NCI-H1436 (cell line): ENCODE data around the gene ZKSCAN3.
A peak's percentile ranks its signal among the peaks of the same experiment; 100 is the strongest.
"Not testable (repeated sequence)": the region's sequence is repeated elsewhere in the genome, so short reads cannot be mapped to it uniquely, and the experiment has no call there.

Experiments
- DNase-seq: peaks from one replicate; lab custom pipeline; 2025; lab: John Stamatoyannopoulos, UW

The ZKSCAN3 gene

DNA sequence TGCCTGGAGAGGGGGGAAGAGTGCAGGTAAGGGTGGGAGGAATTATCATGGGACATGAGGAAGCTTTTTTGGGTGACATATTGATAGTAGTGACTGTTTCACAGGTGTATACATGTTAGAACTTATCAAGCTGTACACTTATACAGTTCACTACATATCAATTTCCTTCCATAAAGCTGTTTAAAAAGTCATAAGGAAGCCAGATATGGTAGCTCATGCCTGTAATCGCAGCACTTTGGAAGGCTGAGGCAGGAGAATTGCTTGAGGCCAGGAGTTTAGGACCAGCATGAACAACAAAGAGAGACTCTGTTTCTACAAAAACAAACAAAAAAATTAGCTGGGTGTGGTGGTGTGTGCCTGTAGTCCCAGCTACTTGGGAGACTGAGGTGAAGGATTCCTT is 28.1 kb downstream of the ZKSCAN3 start:
- no peak for DNase-seq

DNA sequence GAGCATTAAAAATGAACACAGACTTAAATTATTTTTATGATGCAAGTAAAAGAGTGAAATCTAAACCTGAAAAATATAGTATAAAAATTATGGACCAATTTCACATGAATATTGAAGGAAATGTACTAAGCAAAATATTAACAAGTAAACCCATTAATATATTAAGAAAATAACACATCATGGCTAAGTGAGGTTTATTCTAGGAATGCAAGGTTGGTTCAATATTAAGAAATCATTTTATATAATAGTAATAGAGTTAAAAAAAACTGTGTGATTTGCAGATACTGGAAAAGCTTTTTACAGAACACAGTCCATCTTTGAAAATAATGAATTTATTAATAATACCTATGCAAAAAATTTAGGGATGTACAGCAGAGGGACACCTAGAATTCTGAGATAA is 28.9 kb downstream of the ZKSCAN3 start:
- no peak for DNase-seq

DNA sequence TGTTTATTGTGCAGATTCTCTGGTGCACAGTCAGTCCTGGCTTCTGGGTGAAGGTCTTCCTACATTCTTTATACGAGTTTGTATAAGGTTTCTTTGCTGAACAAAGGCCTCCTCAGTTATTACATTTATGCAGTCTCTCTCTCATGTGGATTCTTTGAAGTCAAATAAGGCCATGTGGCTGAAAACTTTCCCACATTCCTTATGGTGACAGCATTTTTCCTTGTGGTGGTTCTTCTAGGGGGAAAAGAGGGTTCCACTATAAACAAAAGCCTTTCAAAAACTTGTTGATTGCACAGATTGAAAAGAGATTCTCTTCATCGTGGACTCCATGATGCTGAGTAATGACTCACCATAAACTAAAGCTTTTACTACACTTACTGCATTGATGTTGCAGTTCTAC is 30.6 kb downstream of the ZKSCAN3 start:
- DNase-seq = no peak

DNA sequence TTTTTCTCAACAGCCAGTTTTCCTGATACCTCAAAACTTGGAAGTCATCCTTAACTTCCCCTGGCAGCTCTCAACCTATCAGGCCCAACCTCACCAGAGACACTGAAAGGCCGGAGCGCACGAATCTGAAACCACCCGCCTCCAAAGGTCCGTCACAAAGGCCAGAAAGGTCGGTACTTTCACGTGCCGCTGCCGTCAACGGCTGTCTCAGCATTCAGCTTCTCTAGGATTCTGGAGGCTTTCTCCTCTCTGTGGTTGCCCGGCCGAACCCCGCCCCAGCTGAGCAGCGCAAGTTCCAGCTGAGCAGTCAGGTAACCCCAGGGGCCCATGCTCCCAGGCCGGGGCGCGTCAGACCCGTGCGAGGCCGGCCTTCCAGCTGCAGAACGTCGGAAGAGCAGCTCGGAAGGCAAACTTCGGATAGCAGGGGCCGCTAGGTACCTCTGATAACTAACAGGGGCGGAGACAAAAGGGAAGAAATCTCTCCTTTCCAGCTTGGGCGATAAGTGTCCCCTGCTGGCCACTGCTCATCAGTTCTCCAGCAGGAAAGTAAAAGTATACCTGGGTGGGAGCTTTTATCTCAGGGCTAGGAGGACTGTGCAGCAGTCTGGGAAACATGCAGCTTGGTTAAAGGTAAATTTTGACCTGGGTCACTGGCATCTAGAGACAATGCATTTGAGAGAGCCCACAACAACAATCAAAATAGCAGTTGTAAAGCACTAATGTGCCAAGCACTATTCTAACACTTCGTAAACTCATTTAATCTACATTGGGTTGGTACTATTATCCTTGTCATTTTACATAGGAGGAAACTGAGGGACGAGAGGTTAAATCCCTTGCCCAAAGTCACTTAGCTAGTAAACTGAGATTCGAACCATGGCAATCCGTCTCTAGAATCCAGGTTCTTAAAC is 33.7 kb downstream of the ZKSCAN3 start:
- DNase-seq = peak; percentile 41

- DNase-seq = no peak
Measured at GRCh38 chr6:28384143-28384533, 34.4 kb downstream of the ZKSCAN3 start.

GRCh38 chr6:28390688-28391087 is 40.9 kb downstream of the ZKSCAN3 start:
- no peak for DNase-seq

- DNase-seq = no peak
Measured at GRCh38 chr6:28393912-28394662, 44.3 kb downstream of the ZKSCAN3 start.

GRCh38 chr6:28395918-28396317 is 46.2 kb downstream of the ZKSCAN3 start:
- no peak for DNase-seq

GRCh38 chr6:28399350-28400121 is 49.8 kb downstream of the ZKSCAN3 start, which contains the start of gene ZSCAN12:
TSS of gene ZSCAN12 (minus strand) at chr6:28399747. CDS start at chr6:28398405, 1,342 bp downstream.
- peak; percentile 92 for DNase-seq

DNA sequence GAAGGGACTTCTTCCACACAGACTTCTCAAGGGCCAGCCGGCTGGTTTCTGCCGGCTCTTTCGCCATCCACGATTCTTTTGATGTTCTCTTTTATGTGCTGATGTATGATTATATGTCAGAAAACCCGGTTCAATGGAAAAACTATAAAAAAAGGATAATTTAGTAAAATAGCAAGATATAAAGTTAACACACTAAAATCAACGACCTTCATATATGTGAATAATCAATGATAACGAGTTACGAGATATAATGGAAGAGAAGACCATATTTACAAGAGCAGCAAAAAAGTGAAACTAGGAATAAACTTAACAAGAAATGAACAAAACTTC is 50.3 kb downstream of the ZKSCAN3 start:
- no peak for DNase-seq

DNA sequence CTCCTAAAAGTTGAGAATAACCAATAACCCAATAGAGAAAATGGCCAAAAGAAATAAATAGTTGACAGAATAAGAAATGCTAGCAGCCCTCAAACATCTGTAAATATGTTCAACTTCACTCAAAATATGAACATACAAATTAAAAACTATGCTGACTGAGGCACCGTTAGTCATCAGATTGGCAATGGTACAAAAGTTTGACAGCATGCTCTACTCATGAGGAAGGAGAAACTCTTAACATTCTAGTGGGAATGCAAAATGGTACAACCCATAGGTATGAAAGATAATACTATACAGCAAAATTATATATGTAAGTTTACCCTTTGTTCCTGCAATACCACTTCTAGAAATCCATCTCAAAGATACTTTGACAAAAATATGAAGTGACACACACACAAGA is 51.4 kb downstream of the ZKSCAN3 start:
- no peak for DNase-seq

DNA sequence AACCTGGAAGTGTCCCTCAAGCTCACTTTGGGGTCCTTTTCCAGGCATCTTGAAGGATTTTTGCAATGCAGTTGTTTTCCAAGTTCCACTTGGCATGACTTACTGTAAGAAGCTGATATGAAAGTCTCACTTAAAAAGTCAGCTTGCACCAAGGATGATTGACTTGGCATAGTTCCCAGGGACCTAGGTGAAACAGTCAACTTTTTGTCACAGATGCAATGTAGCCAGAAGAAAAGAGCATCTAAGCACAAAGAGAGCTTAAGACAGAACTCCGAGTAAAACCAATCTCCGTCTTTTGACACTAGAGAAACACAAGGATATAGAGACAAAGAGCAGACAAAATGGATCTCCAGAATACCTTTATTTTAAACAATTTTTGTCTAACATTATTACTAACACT is 52.5 kb downstream of the ZKSCAN3 start:
- no peak for DNase-seq

DNA sequence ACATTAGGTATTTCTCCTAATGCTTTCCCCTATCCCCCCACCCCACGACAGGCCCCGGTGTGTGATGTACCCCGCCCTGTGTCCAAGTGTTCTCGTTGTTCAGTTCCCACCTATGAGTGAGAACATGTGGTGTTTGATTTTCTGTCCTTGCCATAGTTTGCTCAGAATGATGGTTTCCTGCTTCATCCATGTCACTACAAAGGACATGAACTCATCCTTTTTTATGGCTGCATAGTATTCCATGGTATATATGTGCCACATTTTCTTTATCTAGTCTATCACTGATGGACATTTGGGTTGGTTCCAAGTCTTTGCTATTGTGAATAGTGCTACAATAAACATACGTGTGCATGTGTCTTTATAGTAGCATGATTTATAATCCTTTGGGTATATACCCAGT is 54.2 kb downstream of the ZKSCAN3 start:
- DNase-seq = not testable (repeated sequence)

DNA sequence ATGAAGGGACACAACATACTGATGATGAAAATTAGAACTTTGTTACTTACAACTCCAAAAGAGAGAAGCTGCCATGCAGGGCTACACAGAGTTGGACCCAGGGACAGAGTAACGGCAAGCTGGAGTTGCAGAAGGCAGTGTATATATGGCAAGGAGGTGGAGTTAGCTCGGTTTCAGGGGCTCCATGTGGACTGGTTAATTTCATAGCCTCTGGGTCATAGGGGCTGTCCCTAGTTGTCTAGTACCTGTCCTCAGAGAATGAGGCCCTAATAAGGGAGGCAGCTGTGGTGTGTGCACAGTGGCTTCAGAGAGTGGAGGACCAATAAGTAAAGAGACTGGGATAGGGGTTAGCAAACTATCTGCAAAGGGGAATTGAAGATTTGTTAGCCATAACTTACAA is 57.7 kb downstream of the ZKSCAN3 start:
- no peak for DNase-seq

- no peak for DNase-seq
Measured at GRCh38 chr6:28408076-28408802, 58.5 kb downstream of the ZKSCAN3 start.

DNA sequence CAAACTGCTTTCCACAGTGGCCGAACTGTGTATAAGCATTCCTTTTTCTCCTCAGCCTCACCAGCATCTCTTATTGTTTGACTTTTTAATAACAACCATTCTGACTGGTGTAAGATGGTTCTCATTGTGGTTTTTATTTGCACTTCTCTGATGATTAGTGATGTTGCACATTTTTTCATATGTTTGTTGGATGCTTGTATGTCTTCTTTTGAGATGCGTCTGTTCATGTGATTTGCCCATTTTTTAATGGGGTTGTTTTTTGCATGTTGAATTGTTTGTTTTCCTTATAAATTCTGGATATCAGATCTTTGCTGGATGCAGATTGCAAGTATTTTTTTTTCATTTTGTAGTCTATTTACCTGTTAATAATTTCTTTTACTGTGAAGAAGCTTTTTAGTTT is 61.0 kb downstream of the ZKSCAN3 start:
- DNase-seq = no peak

- no peak for DNase-seq
Measured at GRCh38 chr6:28413681-28414080, 63.9 kb downstream of the ZKSCAN3 start.
